Smooth muscle cell (in vitro differentiated cells): ENCODE results near the gene SESTD1. TPM values are rescaled to one million over a fixed set of nuclear protein-coding genes. Genes with fewer than 3 reads are reported as not detected.

ENCODE experiments used
- DNase-seq: peaks from one replicate; lab custom pipeline; 2025; ENCODE audit not compliant: unreplicated experiment; lab: John Stamatoyannopoulos, UW
- H2AFZ ChIP-seq: fragments of 200-600 bp; sonication (generic); 2 replicates; pipeline ENCODE4 v1.6.0; 2016; ENCODE audit warnings: antibody characterized with exemption, low read depth, mild to moderate bottlenecking
- H3F3A ChIP-seq: fragments of 200-600 bp; sonication (generic); 2 replicates; pipeline ENCODE4 v1.6.0; 2017; ENCODE audit warnings: antibody characterized with exemption, low read depth
- H3K27ac ChIP-seq: fragments of 200-600 bp; sonication (generic); 2 replicates; pipeline ENCODE4 v1.5.1; 2016; ENCODE audit warnings: low read depth, mild to moderate bottlenecking
- H3K27me3 ChIP-seq: fragments of 200-600 bp; sonication (generic); 2 replicates; pipeline ENCODE4 v1.6.1; 2016; ENCODE audit warnings: low read depth, mild to moderate bottlenecking
- H3K36me3 ChIP-seq: fragments of 200-600 bp; sonication (generic); 2 replicates; pipeline ENCODE4 v1.5.1; 2016; ENCODE audit warnings: low read depth
- H3K4me1 ChIP-seq: fragments of 200-600 bp; sonication (generic); 2 replicates; pipeline ENCODE4 v1.5.1; 2016; ENCODE audit warnings: low read depth
- H3K4me2 ChIP-seq: fragments of 200-600 bp; sonication (generic); 2 replicates; pipeline ENCODE4 v1.6.0; 2016; ENCODE audit warnings: mild to moderate bottlenecking
- H3K4me3 ChIP-seq: fragments of 200-600 bp; sonication (generic); 2 replicates; pipeline ENCODE4 v1.5.1; 2016; ENCODE audit warnings: mild to moderate bottlenecking
- H3K79me2 ChIP-seq: fragments of 200-600 bp; sonication (generic); 2 replicates; pipeline ENCODE4 v1.6.0; 2016; ENCODE audit warnings: low read depth, mild to moderate bottlenecking
- H3K9ac ChIP-seq: fragments of 200-600 bp; sonication (generic); 2 replicates; pipeline ENCODE4 v1.6.0; 2016; ENCODE audit warnings: low read depth
- H3K9me3 ChIP-seq: fragments of 200-600 bp; sonication (generic); replicated peaks from 2 replicates; pipeline ENCODE4 v1.5.1; 2016; ENCODE audit warnings: low read depth
- H4K20me1 ChIP-seq: fragments of 200-600 bp; sonication (generic); 2 replicates; pipeline ENCODE4 v1.6.0; 2016; ENCODE audit warnings: low read depth
- WGBS: methylation state at CpG from one replicate; pipeline ENCODE4 v1.1.7; 2016; ENCODE audit warnings: low lambda C conversion rate; 5-methylcytosine and 5-hydroxymethylcytosine counted together
- polyA plus RNA-seq: library from polyadenylated mRNA; unstranded; fragments of >200 nt; fragmentation: Nextera tagmentation; extraction: Ambion mirVana; gene quantifications from 2 replicates; pipeline ENCODE4 v1.2.1, GENCODE V29; 2016
- total RNA-seq: library from RNA; depleted of rRNA; stranded (reverse); fragments of >200 nt; gene quantifications from 2 replicates; pipeline ENCODE4 v1.2.3, GENCODE V29; 2014
- TF ChIP-seq, protein P1 (sequence below): fragments of 200-600 bp; sonication (generic); IDR thresholded peaks from 2 replicates; pipeline ENCODE4 v1.5.1; 2017; ENCODE audit warnings: borderline replicate concordance, mild to moderate bottlenecking, antibody characterized with exemption; ENCODE audit not compliant: insufficient read depth, poor library complexity, severe bottlenecking

Gene SESTD1
- total and polyA plus RNA-seq, 2 experiments from 2014 or later, result 29.1 to 82.3 TPM

GRCh38 chr2:179233083-179233490 lies 31.5 kb downstream of the SESTD1 start:
- no peaks in the 10 kb centered on the region for H3F3A ChIP-seq
- H3K79me2 ChIP-seq, result peaks cover 92% of the 10 kb centered on the region
- H2AFZ ChIP-seq, result no peak overlapping the region
- no peak overlapping the region for H3K4me3 ChIP-seq
- peaks cover 67% of the 10 kb centered on the region for H4K20me1 ChIP-seq
- H3K27me3 ChIP-seq, result no peaks in the 10 kb centered on the region
- H3K4me2 ChIP-seq, result no peak overlapping the region
- TF ChIP-seq, protein P1, sequence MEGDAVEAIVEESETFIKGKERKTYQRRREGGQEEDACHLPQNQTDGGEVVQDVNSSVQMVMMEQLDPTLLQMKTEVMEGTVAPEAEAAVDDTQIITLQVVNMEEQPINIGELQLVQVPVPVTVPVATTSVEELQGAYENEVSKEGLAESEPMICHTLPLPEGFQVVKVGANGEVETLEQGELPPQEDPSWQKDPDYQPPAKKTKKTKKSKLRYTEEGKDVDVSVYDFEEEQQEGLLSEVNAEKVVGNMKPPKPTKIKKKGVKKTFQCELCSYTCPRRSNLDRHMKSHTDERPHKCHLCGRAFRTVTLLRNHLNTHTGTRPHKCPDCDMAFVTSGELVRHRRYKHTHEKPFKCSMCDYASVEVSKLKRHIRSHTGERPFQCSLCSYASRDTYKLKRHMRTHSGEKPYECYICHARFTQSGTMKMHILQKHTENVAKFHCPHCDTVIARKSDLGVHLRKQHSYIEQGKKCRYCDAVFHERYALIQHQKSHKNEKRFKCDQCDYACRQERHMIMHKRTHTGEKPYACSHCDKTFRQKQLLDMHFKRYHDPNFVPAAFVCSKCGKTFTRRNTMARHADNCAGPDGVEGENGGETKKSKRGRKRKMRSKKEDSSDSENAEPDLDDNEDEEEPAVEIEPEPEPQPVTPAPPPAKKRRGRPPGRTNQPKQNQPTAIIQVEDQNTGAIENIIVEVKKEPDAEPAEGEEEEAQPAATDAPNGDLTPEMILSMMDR, result no peak
- H3K9me3 ChIP-seq, result no peaks in the 10 kb centered on the region
- no peaks in the 10 kb centered on the region for H3K36me3 ChIP-seq
- H3K4me1 ChIP-seq, result peaks cover 11% of the 10 kb centered on the region
- no peak overlapping the region for H3K27ac ChIP-seq
- no peak for DNase-seq
- H3K9ac ChIP-seq, result no peak overlapping the region
- WGBS, result 78% methylated on average over 5 of the region's 5 CpGs

- Histone ChIP-seq H3K4me1 (peaks cover 7% of the 10 kb centered on the region), H3K9me3 (no peaks in the 10 kb centered on the region), H3K27ac (no peak overlapping the region), H4K20me1 (peaks cover 91% of the 10 kb centered on the region), H3K79me2 (peaks cover 88% of the 10 kb centered on the region), H3F3A (no peaks in the 10 kb centered on the region), H2AFZ (no peak overlapping the region), H3K9ac (no peak overlapping the region), H3K27me3 (no peaks in the 10 kb centered on the region), H3K4me3 (no peak overlapping the region), H3K36me3 (no peaks in the 10 kb centered on the region), H3K4me2 (no peak overlapping the region)
- TF ChIP-seq, protein P1, result no peak
- DNase-seq, result no peak
Measured at GRCh38 chr2:179226961-179227259, 37.7 kb downstream of the SESTD1 start.

- peaks cover 91% of the 10 kb centered on the region for H4K20me1 ChIP-seq
- H3K9ac ChIP-seq, result no peak overlapping the region
- DNase-seq, result no peak
- WGBS, result 92% methylated on average over 6 of the region's 6 CpGs
- no peak overlapping the region for H3K4me3 ChIP-seq
- H3F3A ChIP-seq, result no peaks in the 10 kb centered on the region
- H3K36me3 ChIP-seq, result no peaks in the 10 kb centered on the region
- no peak overlapping the region for H3K4me2 ChIP-seq
- TF ChIP-seq, protein P1, result no peak
- peaks cover 88% of the 10 kb centered on the region for H3K79me2 ChIP-seq
- H2AFZ ChIP-seq, result no peak overlapping the region
- no peaks in the 10 kb centered on the region for H3K27me3 ChIP-seq
- no peak overlapping the region for H3K27ac ChIP-seq
- peaks cover 7% of the 10 kb centered on the region for H3K4me1 ChIP-seq
- H3K9me3 ChIP-seq, result no peaks in the 10 kb centered on the region
Measured at GRCh38 chr2:179226203-179226960, 38.2 kb downstream of the SESTD1 start.

- Histone ChIP-seq H2AFZ (no peak overlapping the region), H3K36me3 (no peaks in the 10 kb centered on the region), H3K4me2 (no peak overlapping the region), H4K20me1 (peaks cover 94% of the 10 kb centered on the region), H3K27ac (no peak overlapping the region), H3K4me3 (no peak overlapping the region), H3K9ac (no peak overlapping the region), H3K79me2 (peaks cover 88% of the 10 kb centered on the region), H3F3A (no peaks in the 10 kb centered on the region), H3K27me3 (no peaks in the 10 kb centered on the region), H3K9me3 (no peaks in the 10 kb centered on the region), H3K4me1 (no peaks in the 10 kb centered on the region)
- 82% methylated on average over 2 of the region's 2 CpGs for WGBS
- DNase-seq, result no peak
- TF ChIP-seq, protein P1, result no peak
Measured at GRCh38 chr2:179224361-179224760, 40.3 kb downstream of the SESTD1 start.
